Natural killer cell (primary cell): Measurements from ENCODE around the gene PHTF1. TPM values are rescaled to one million over a fixed set of nuclear protein-coding genes. Genes with fewer than 3 reads are reported as not detected.

Source experiments
- ATAC-seq, 3 donors: fragments of 150-1000 bp in 2 of 3; fragments of 200-7000 bp in 1 of 3; cut with Tn5 transposase; 1 replicate in 1 of 3; 2 replicates in 2 of 3; pipeline ENCODE4 v1.10.0; 2021; ENCODE audit warnings: mild to moderate bottlenecking in 2 of 3, moderate library complexity in 2 of 3
- DNase-seq, 2 donors: peaks; one replicate each; pipeline versions ENCODE4 v3.0.0 to v3.0.0-alpha.2; 2013 to 2021; ENCODE audit warnings: mixed read lengths in 1 of 2
- H3K27ac ChIP-seq: one replicate; pipeline ENCODE4 v1.5.1; 2013; ENCODE audit warnings: mild to moderate bottlenecking, low read length
- H3K27me3 ChIP-seq: one replicate; pipeline ENCODE4 v1.6.1; 2013; ENCODE audit warnings: low read length; ENCODE audit not compliant: control insufficient read depth, insufficient read depth
- H3K36me3 ChIP-seq: one replicate; pipeline ENCODE4 v1.6.1; 2013; ENCODE audit warnings: low read length; ENCODE audit not compliant: control insufficient read depth, insufficient read depth
- H3K4me1 ChIP-seq: one replicate; pipeline ENCODE4 v1.6.1; 2013; ENCODE audit warnings: low read length; ENCODE audit not compliant: control insufficient read depth, insufficient read depth
- H3K4me3 ChIP-seq: one replicate; pipeline ENCODE4 v1.5.1; 2013; ENCODE audit warnings: low read length
- H3K9me3 ChIP-seq: one replicate; pipeline ENCODE4 v1.6.1; 2013; ENCODE audit warnings: low read length; ENCODE audit not compliant: control insufficient read depth, insufficient read depth
- H3K27ac Mint-ChIP-seq, 2 donors: one replicate each; pipeline ENCODE4 v1.8.0; 2022; ENCODE audit warnings: mild to moderate bottlenecking in 2 of 2, mixed read lengths in 2 of 2, moderate library complexity in 1 of 2
- H3K27me3 Mint-ChIP-seq, 2 donors: one replicate each; pipeline ENCODE4 v1.8.0; 2022; ENCODE audit warnings: low read depth in 2 of 2, mixed read lengths in 2 of 2
- H3K36me3 Mint-ChIP-seq: one replicate; pipeline ENCODE4 v1.8.0; 2022; ENCODE audit warnings: mixed read lengths
- H3K4me1 Mint-ChIP-seq, 2 donors: one replicate each; pipeline ENCODE4 v1.8.0; 2022; ENCODE audit warnings: mixed read lengths in 2 of 2
- H3K4me3 Mint-ChIP-seq: one replicate; pipeline ENCODE4 v1.8.0; 2022; ENCODE audit warnings: mild to moderate bottlenecking, moderate library complexity, mixed read lengths
- H3K9me3 Mint-ChIP-seq, 2 donors: one replicate each; pipeline ENCODE4 v1.8.0; 2022; ENCODE audit warnings: mixed read lengths in 2 of 2
- WGBS: methylation state at CpG from one replicate; pipeline ENCODE4 v1.1.7; 2013; ENCODE audit warnings: missing lambda C conversion rate; ENCODE audit not compliant: insufficient coverage; 5-methylcytosine and 5-hydroxymethylcytosine counted together
- intact Hi-C: fragments of 100-400 bp; cut with micrococcal nuclease; formaldehyde crosslinking; loops from one replicate; pipeline ENCODE4 v1.14.2; 2022
- total RNA-seq, 4 donors: library from RNA; stranded (reverse); fragments of 120-200 nt in 1 of 4; gene quantifications; one replicate each; pipeline versions ENCODE4 v1.2.3 to v1.2.4, GENCODE V29; 2013 to 2022
- TF ChIP-seq, protein P1 (sequence below): fragments of 200-600 bp; IDR thresholded peaks from one replicate; pipeline ENCODE4 v1.8.0; 2022; ENCODE audit warnings: antibody characterized with exemption

Gene PHTF1
- total RNA-seq, 3 donors from 2014 or later (not counting 1 experiment from before 2014, with no cell fraction given): 37.1 to 40.7 (median 40.6) TPM

DNA sequence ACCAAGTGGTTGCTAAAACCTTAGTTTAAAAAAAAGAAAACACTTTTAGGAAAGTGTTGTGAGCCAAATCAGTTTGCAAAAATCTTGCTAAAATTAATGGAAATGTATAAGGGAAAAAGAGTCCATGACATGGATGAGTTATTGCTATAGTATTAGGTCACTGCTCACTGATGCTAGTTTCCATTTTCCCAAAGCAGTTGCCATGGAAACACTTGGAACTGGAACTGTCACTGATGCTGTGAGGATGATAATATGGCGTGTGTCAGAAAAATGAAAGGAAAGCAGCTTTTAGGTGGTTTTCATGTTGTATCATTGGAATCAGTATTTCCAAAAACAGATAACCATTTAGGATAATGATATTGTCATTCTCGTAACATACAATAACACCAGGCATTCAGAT, 104.4 kb downstream of the PHTF1 start:
- Mint-ChIP-seq H3K36me3 (no peaks in the 10 kb centered on the region), H3K9me3 (no peaks in the 10 kb centered on the region), H3K4me1 (no peaks in the 10 kb centered on the region), H3K27me3 (no peaks in the 10 kb centered on the region), H3K4me3 (no peak overlapping the region), H3K27ac (no peak overlapping the region)
- no peak overlapping the region for H3K4me3 ChIP-seq
- H3K27ac ChIP-seq: no peak overlapping the region
- H3K27me3 ChIP-seq: no peaks in the 10 kb centered on the region
- H3K36me3 ChIP-seq: no peaks in the 10 kb centered on the region
- H3K9me3 ChIP-seq: no peaks in the 10 kb centered on the region
- intact Hi-C loops: no loop called here
- no peak for DNase-seq
- WGBS: 89% methylated on average over 1 of the region's 2 CpGs
- TF ChIP-seq, protein P1, sequence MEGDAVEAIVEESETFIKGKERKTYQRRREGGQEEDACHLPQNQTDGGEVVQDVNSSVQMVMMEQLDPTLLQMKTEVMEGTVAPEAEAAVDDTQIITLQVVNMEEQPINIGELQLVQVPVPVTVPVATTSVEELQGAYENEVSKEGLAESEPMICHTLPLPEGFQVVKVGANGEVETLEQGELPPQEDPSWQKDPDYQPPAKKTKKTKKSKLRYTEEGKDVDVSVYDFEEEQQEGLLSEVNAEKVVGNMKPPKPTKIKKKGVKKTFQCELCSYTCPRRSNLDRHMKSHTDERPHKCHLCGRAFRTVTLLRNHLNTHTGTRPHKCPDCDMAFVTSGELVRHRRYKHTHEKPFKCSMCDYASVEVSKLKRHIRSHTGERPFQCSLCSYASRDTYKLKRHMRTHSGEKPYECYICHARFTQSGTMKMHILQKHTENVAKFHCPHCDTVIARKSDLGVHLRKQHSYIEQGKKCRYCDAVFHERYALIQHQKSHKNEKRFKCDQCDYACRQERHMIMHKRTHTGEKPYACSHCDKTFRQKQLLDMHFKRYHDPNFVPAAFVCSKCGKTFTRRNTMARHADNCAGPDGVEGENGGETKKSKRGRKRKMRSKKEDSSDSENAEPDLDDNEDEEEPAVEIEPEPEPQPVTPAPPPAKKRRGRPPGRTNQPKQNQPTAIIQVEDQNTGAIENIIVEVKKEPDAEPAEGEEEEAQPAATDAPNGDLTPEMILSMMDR: no peak
- no peak for ATAC-seq
- no peaks in the 10 kb centered on the region for H3K4me1 ChIP-seq

DNA sequence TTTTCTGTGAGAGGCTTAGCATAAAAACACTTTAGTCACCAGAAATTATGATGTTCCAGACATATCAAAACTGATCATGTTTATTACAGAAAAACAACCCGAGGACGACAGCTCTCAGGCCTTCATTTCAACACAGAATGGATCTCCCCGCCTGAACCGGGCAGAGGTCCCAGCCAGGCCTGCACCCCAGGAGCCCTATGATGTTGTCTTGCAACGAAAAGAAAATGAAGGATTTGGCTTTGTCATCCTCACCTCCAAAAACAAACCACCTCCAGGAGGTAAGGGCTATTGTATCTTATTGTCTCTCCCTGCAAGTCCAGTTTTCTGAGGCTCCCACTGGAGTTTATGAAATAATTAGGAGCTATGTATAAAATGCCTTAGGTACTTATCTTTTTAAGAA, 105.5 kb downstream of the PHTF1 start:
- H3K27me3 Mint-ChIP-seq: no peaks in the 10 kb centered on the region
- no peak overlapping the region for H3K4me3 ChIP-seq

DNA sequence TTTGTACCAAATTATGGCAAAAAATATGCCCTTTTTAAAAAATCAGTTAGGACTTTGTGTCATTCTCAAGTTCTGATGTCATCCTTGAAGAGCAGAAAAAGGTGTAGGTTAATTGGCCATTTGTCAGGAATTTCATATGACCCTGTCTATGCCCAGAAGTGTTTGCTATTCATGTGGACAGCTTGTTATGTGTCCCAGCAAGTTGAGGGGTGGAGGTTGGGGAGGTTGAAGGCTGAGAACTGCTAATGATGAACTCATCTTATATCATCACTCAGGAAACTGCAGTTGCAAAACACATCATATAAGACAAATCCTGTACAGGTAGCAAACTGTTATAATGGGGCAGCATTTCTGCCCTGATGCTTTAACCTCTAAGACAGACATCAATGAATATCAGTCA, 106.5 kb downstream of the PHTF1 start:
- no peaks in the 10 kb centered on the region for H3K9me3 ChIP-seq
- no peaks in the 10 kb centered on the region for H3K36me3 ChIP-seq
- no peak overlapping the region for H3K4me3 ChIP-seq
- no peaks in the 10 kb centered on the region for H3K9me3 Mint-ChIP-seq
- no peak overlapping the region for H3K27ac ChIP-seq
- H3K27ac Mint-ChIP-seq: no peak overlapping the region
- H3K27me3 ChIP-seq: no peaks in the 10 kb centered on the region
- H3K4me1 ChIP-seq: no peaks in the 10 kb centered on the region
- TF ChIP-seq, protein P1: no peak
- intact Hi-C loops: no loop called here
- H3K4me3 Mint-ChIP-seq: no peak overlapping the region
- no peaks in the 10 kb centered on the region for H3K27me3 Mint-ChIP-seq
- DNase-seq (no peak), ATAC-seq (no peak)
- no peaks in the 10 kb centered on the region for H3K36me3 Mint-ChIP-seq
- H3K4me1 Mint-ChIP-seq: no peaks in the 10 kb centered on the region

More for the DNA sequence above, 105.5 kb downstream of the PHTF1 start:
- no peaks in the 10 kb centered on the region for H3K9me3 ChIP-seq
- no peak overlapping the region for H3K4me3 Mint-ChIP-seq
- H3K27me3 ChIP-seq: no peaks in the 10 kb centered on the region
- no peaks in the 10 kb centered on the region for H3K4me1 ChIP-seq
- no peak overlapping the region for H3K27ac ChIP-seq
- no peaks in the 10 kb centered on the region for H3K9me3 Mint-ChIP-seq
- TF ChIP-seq, protein P1: no peak
- DNase-seq (no peak), ATAC-seq (no peak)
- no peaks in the 10 kb centered on the region for H3K4me1 Mint-ChIP-seq
- intact Hi-C loops: no loop called here
- H3K27ac Mint-ChIP-seq: no peak overlapping the region
- WGBS: 94% methylated on average over 4 of the region's 5 CpGs
- no peaks in the 10 kb centered on the region for H3K36me3 ChIP-seq
- H3K36me3 Mint-ChIP-seq: no peaks in the 10 kb centered on the region

DNA sequence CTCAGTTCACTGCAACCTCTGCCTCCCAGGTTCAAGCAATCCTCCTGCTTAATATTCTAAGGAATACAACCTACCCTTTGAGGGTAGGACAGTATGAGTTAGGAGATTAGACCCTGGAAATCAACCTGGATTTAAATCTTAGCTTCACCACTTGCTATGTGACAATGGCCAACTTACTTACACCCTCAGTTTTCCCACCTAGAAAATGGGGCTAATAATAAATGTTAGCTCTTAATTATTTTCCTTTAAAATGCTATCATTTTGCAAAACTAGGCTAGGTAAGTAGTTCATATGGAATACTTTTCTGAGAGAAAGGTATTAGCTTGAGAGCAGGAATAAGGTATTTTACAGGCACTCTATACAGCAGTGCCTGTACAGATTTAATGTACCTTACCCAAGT, 110.8 kb downstream of the PHTF1 start:
- no peak for ATAC-seq
- H3K9me3 ChIP-seq: no peaks in the 10 kb centered on the region

More for the DNA sequence above, 110.8 kb downstream of the PHTF1 start:
- intact Hi-C loops: no loop called here
- Mint-ChIP-seq H3K36me3 (no peaks in the 10 kb centered on the region), H3K9me3 (no peaks in the 10 kb centered on the region), H3K27me3 (no peaks in the 10 kb centered on the region), H3K4me3 (no peak overlapping the region), H3K27ac (no peak overlapping the region), H3K4me1 (no peaks in the 10 kb centered on the region)
- no peaks in the 10 kb centered on the region for H3K4me1 ChIP-seq
- H3K4me3 ChIP-seq: no peak overlapping the region
- no peaks in the 10 kb centered on the region for H3K36me3 ChIP-seq
- no peak overlapping the region for H3K27ac ChIP-seq
- no peak for DNase-seq
- no peaks in the 10 kb centered on the region for H3K27me3 ChIP-seq
- TF ChIP-seq, protein P1: no peak
